H9 (cell line): ENCODE data around the gene TFRC. TPM values are rescaled to one million over a fixed set of nuclear protein-coding genes. Genes with fewer than 3 reads are reported as not detected.

Experiments
- DNase-seq: peaks from one replicate; pipeline ENCODE4 v3.0.0-alpha.2; 2017
- H2AFZ ChIP-seq: one replicate; pipeline ENCODE4 v1.6.1; 2013; ENCODE audit warnings: mild to moderate bottlenecking, low read length, control low read depth, moderate library complexity
- H2AK5ac ChIP-seq: 2 replicates; pipeline ENCODE4 v1.6.1; 2013; ENCODE audit warnings: low read length, control low read depth, mixed read lengths; ENCODE audit not compliant: insufficient read length
- H2BK120ac ChIP-seq: one replicate; pipeline ENCODE4 v1.6.1; 2013; ENCODE audit warnings: low read depth, mild to moderate bottlenecking, low read length, control low read depth, inconsistent platforms; ENCODE audit not compliant: poor library complexity, severe bottlenecking
- H2BK12ac ChIP-seq: 2 replicates; pipeline ENCODE4 v1.6.1; 2013; ENCODE audit warnings: low read length, control low read depth, mixed read lengths, low read depth; ENCODE audit not compliant: insufficient read length
- H2BK15ac ChIP-seq: 2 replicates; pipeline ENCODE4 v1.6.1; 2013; ENCODE audit warnings: low read depth, low read length, control low read depth
- H2BK20ac ChIP-seq: one replicate; pipeline ENCODE4 v1.6.1; 2013; ENCODE audit warnings: low read depth, mild to moderate bottlenecking, low read length, control low read depth, inconsistent platforms; ENCODE audit not compliant: poor library complexity, severe bottlenecking
- H2BK5ac ChIP-seq: 2 replicates; pipeline ENCODE4 v1.6.1; 2013; ENCODE audit warnings: low read length, control low read depth, mixed read lengths; ENCODE audit not compliant: insufficient read length
- H3K14ac ChIP-seq: 2 replicates; pipeline ENCODE4 v1.6.1; 2013; ENCODE audit warnings: low read length, control low read depth; ENCODE audit not compliant: insufficient read depth
- H3K18ac ChIP-seq: 2 replicates; pipeline ENCODE4 v1.6.1; 2013; ENCODE audit warnings: low read depth, mild to moderate bottlenecking, mixed read lengths, low read length, control low read depth; ENCODE audit not compliant: insufficient read length
- H3K23ac ChIP-seq: 2 replicates; pipeline ENCODE4 v1.6.1; 2013; ENCODE audit warnings: low read length, control low read depth, mixed read lengths, low read depth; ENCODE audit not compliant: insufficient read length
- H3K23me2 ChIP-seq: 2 replicates; pipeline ENCODE4 v1.6.1; 2013; ENCODE audit warnings: low read depth, mild to moderate bottlenecking, mixed read lengths, low read length, control low read depth; ENCODE audit not compliant: insufficient read length, poor library complexity, severe bottlenecking
- H3K27ac ChIP-seq: 2 replicates; pipeline ENCODE4 v1.5.1; 2013; ENCODE audit warnings: low read length, control low read depth, mixed read lengths, low read depth; ENCODE audit not compliant: insufficient read length
- H3K27me3 ChIP-seq: 2 replicates; pipeline ENCODE4 v1.6.1; 2013; ENCODE audit warnings: low read length, control low read depth, inconsistent platforms; ENCODE audit not compliant: insufficient read depth
- H3K4ac ChIP-seq: 2 replicates; pipeline ENCODE4 v1.6.1; 2013; ENCODE audit warnings: low read depth, mild to moderate bottlenecking, control low read depth, inconsistent platforms, low read length, moderate library complexity
- H3K4me1 ChIP-seq: 2 replicates; pipeline ENCODE4 v1.6.1; 2013; ENCODE audit warnings: low read length, control low read depth, inconsistent platforms; ENCODE audit not compliant: insufficient read depth
- H3K4me2 ChIP-seq: 2 replicates; pipeline ENCODE4 v1.6.1; 2013; ENCODE audit warnings: low read length, control low read depth, mixed read lengths; ENCODE audit not compliant: insufficient read length, insufficient read depth
- H3K56ac ChIP-seq: 2 replicates; pipeline ENCODE4 v1.6.1; 2013; ENCODE audit warnings: low read depth, mild to moderate bottlenecking, mixed read lengths, low read length, control low read depth; ENCODE audit not compliant: insufficient read length
- H3K79me1 ChIP-seq: 2 replicates; pipeline ENCODE4 v1.6.1; 2013; ENCODE audit warnings: low read depth, mild to moderate bottlenecking, moderate library complexity, low read length, control low read depth, inconsistent platforms; ENCODE audit not compliant: insufficient read depth, poor library complexity, severe bottlenecking
- H3K79me2 ChIP-seq: 2 replicates; pipeline ENCODE4 v1.6.1; 2013; ENCODE audit warnings: low read length, control low read depth, inconsistent platforms; ENCODE audit not compliant: insufficient read depth
- H3K9ac ChIP-seq: 2 replicates; pipeline ENCODE4 v1.6.1; 2013; ENCODE audit warnings: low read length, control low read depth, mixed read lengths; ENCODE audit not compliant: insufficient read length; ENCODE audit errors: extremely low read depth
- H3K9me3 ChIP-seq: one replicate; pipeline ENCODE4 v1.6.1; 2013; ENCODE audit warnings: low read depth, low read length, inconsistent platforms; ENCODE audit not compliant: control insufficient read depth
- H3T11ph ChIP-seq: one replicate; pipeline ENCODE4 v1.6.1; 2013; ENCODE audit warnings: mild to moderate bottlenecking, low read length, control low read depth, inconsistent platforms
- H4K20me1 ChIP-seq: one replicate; pipeline ENCODE4 v1.6.1; 2013; ENCODE audit not compliant: control insufficient read depth, insufficient read length, insufficient read depth
- H4K5ac ChIP-seq: 2 replicates; pipeline ENCODE4 v1.6.1; 2013; ENCODE audit warnings: low read depth, mild to moderate bottlenecking, mixed read lengths, low read length, control low read depth; ENCODE audit not compliant: insufficient read length
- H4K8ac ChIP-seq: replicated peaks from 2 replicates; pipeline ENCODE4 v1.6.1; 2013; ENCODE audit warnings: low read length, control low read depth, mixed read lengths, low read depth; ENCODE audit not compliant: insufficient read length
- H4K91ac ChIP-seq: 2 replicates; pipeline ENCODE4 v1.6.1; 2013; ENCODE audit warnings: low read depth, mild to moderate bottlenecking, moderate library complexity, mixed read lengths, low read length, control low read depth; ENCODE audit not compliant: insufficient read length
- H3K27ac Mint-ChIP-seq, 3 experiments: 2 replicates in 2 of 3; 3 replicates in 1 of 3; pipeline ENCODE4 v1.8.0; 2020 to 2021; ENCODE audit warnings: mixed read lengths in 3 of 3, mild to moderate bottlenecking in 1 of 3, moderate library complexity in 1 of 3
- H3K27me3 Mint-ChIP-seq: 2 replicates; pipeline ENCODE4 v1.8.0; 2021; ENCODE audit warnings: low read depth, mild to moderate bottlenecking, moderate library complexity, mixed read lengths
- H3K36me3 Mint-ChIP-seq, 3 experiments: 2 replicates in 2 of 3; 3 replicates in 1 of 3; pipeline ENCODE4 v1.8.0; 2020 to 2021; ENCODE audit warnings: low read depth in 3 of 3, mixed read lengths in 3 of 3; ENCODE audit not compliant: insufficient read depth in 1 of 3
- H3K4me1 Mint-ChIP-seq, 2 experiments: 2 replicates each; pipeline ENCODE4 v1.8.0; 2020; ENCODE audit warnings: mixed read lengths in 2 of 2
- H3K4me3 Mint-ChIP-seq, 2 experiments: 2 replicates in 1 of 2; 3 replicates in 1 of 2; pipeline ENCODE4 v1.8.0; 2020 to 2021; ENCODE audit warnings: mild to moderate bottlenecking in 2 of 2, mixed read lengths in 2 of 2, moderate library complexity in 1 of 2
- H3K9me3 Mint-ChIP-seq, 2 experiments: 2 replicates in 1 of 2; 3 replicates in 1 of 2; pipeline ENCODE4 v1.8.0; 2020; ENCODE audit warnings: mild to moderate bottlenecking in 2 of 2, mixed read lengths in 2 of 2, moderate library complexity in 1 of 2
- CTCF ChIP-seq: fragments of 200-600 bp; sonication (generic); conservative IDR thresholded peaks from 3 replicates; pipeline ENCODE4 v1.8.0; 2021; ENCODE audit warnings: antibody characterized with exemption, mild to moderate bottlenecking
- total RNA-seq: library from RNA; stranded (reverse); gene quantifications from 2 replicates; pipeline ENCODE4 v1.2.1, GENCODE V29; 2021

TFRC gene
- total RNA-seq, 1 experiment from 2014 or later = 135 TPM

DNA sequence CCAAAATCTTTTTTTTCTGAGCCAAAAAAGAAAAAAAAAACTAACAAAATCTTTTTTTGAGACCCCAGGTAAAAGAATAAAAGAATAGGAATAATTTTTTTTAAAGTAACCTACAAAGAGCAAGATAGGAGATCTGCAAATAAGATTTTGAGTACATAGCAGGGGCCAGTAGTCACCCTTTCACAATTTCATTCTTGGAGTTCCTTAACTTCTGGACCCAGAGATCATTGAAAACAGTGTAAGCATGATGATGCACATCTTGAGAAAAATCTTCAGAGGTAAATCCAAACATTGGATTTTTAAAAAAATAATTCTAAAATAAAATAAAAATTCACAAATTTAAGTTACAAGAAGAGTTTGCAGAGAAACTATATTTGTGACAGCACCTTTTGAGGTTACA is 18.8 kb downstream of the TFRC start:
- Histone ChIP-seq H4K5ac (no peak overlapping the region), H3K23ac (no peak overlapping the region), H3K27ac (no peak overlapping the region), H4K91ac (no peak overlapping the region), H2AFZ (no peak overlapping the region), H3K27me3 (no peaks in the 10 kb centered on the region), H3K56ac (no peak overlapping the region), H2BK20ac (no peak overlapping the region), H2BK120ac (no peak overlapping the region), H3K9me3 (no peaks in the 10 kb centered on the region), H2BK15ac (no peak overlapping the region), H2BK5ac (no peak overlapping the region), H2AK5ac (no peak overlapping the region), H3K23me2 (no peaks in the 10 kb centered on the region), H3K18ac (no peak overlapping the region), H3T11ph (no peak overlapping the region), H3K9ac (no peak overlapping the region), H4K8ac (no peak overlapping the region), H3K79me2 (no peaks in the 10 kb centered on the region), H3K4ac (no peak overlapping the region), H3K14ac (no peak overlapping the region), H3K79me1 (no peaks in the 10 kb centered on the region), H4K20me1 (no peaks in the 10 kb centered on the region), H2BK12ac (no peak overlapping the region), H3K4me2 (no peak overlapping the region), H3K4me1 (no peaks in the 10 kb centered on the region; the same call in 1 of the 2 replicates)
- DNase-seq = no peak
- no peak overlapping the region for H3K4me3 Mint-ChIP-seq
- peaks cover 15 to 21% of the 10 kb centered on the region in 2 experiments for H3K4me1 Mint-ChIP-seq
- peaks cover 72 to 97% (median 94%) of the 10 kb centered on the region in 3 experiments; a peak in 6 of 7 replicates for H3K36me3 Mint-ChIP-seq
- H3K27ac Mint-ChIP-seq = no peak overlapping the region; a peak in 1 of 7 replicates
- H3K9me3 Mint-ChIP-seq = no peaks in the 10 kb centered on the region
- no peak for TF ChIP-seq CTCF
- no peaks in the 10 kb centered on the region for H3K27me3 Mint-ChIP-seq
